Type B pancreatic cell (in vitro differentiated cells): ENCODE measurements around the gene SUSD6. TPM values are rescaled to one million over a fixed set of nuclear protein-coding genes. Genes with fewer than 3 reads are reported as not detected.
"Not testable (repeated sequence)": the region's sequence is repeated elsewhere in the genome, so short reads cannot be mapped to it uniquely, and the experiment has no call there.

ENCODE experiments used
- DNase-seq: peaks from one replicate; pipeline ENCODE4 v3.0.0; 2021; ENCODE audit warnings: mixed read lengths; ENCODE audit not compliant: unreplicated experiment; ENCODE audit errors: extremely low spot score
- H3K27ac Mint-ChIP-seq: 2 replicates; pipeline ENCODE4 v1.8.0; 2021; ENCODE audit warnings: mild to moderate bottlenecking, mixed read lengths
- H3K27me3 Mint-ChIP-seq: 2 replicates; pipeline ENCODE4 v1.8.0; 2021; ENCODE audit warnings: mixed read lengths
- H3K36me3 Mint-ChIP-seq: 2 replicates; pipeline ENCODE4 v1.8.0; 2021; ENCODE audit warnings: mixed read lengths
- H3K4me1 Mint-ChIP-seq: one replicate; pipeline ENCODE4 v1.8.0; 2021; ENCODE audit warnings: mixed read lengths; ENCODE audit not compliant: unreplicated experiment
- H3K4me3 Mint-ChIP-seq: 2 replicates; pipeline ENCODE4 v1.8.0; 2021; ENCODE audit warnings: mild to moderate bottlenecking, mixed read lengths
- H3K9me3 Mint-ChIP-seq: 2 replicates; pipeline ENCODE4 v1.8.0; 2021; ENCODE audit warnings: mixed read lengths
- total RNA-seq: library from RNA; stranded (reverse); gene quantifications from 2 replicates; pipeline ENCODE4 v1.2.1, GENCODE V29; 2021; ENCODE audit warnings: low replicate concordance
- TF ChIP-seq, protein P1 (sequence below): fragments of 200-600 bp; sonication (generic); conservative IDR thresholded peaks from 2 replicates; pipeline ENCODE4 v1.5.0; 2021; ENCODE audit warnings: antibody characterized with exemption, mild to moderate bottlenecking

The SUSD6 gene
- total RNA-seq, 1 donor from 2014 or later = 31.7 TPM

DNA sequence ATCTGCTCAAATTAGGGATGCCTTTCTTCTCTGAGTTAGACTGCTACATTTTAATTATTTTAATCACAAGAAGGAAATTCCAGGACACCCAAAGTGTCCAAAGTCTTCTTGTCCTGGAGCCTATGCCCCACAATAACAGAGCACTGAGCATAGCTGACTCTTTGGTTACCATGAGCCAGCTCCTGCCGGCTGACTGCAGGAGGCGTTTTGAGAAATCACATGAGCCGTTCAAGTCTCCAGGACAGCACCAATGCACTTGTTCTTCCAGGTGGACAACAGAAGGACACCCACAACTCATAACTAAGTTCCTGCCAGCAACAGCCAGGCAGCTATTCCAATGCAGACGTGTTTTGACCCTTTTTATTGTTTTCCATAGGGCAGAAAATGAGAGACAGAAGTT lies 109.5 kb downstream of the SUSD6 start:
- TF ChIP-seq, protein P1, sequence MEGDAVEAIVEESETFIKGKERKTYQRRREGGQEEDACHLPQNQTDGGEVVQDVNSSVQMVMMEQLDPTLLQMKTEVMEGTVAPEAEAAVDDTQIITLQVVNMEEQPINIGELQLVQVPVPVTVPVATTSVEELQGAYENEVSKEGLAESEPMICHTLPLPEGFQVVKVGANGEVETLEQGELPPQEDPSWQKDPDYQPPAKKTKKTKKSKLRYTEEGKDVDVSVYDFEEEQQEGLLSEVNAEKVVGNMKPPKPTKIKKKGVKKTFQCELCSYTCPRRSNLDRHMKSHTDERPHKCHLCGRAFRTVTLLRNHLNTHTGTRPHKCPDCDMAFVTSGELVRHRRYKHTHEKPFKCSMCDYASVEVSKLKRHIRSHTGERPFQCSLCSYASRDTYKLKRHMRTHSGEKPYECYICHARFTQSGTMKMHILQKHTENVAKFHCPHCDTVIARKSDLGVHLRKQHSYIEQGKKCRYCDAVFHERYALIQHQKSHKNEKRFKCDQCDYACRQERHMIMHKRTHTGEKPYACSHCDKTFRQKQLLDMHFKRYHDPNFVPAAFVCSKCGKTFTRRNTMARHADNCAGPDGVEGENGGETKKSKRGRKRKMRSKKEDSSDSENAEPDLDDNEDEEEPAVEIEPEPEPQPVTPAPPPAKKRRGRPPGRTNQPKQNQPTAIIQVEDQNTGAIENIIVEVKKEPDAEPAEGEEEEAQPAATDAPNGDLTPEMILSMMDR = no peak
- H3K9me3 Mint-ChIP-seq = no peaks in the 10 kb centered on the region
- H3K4me1 Mint-ChIP-seq = peaks cover 15% of the 10 kb centered on the region
- no peak overlapping the region for H3K4me3 Mint-ChIP-seq
- DNase-seq = no peak
- H3K36me3 Mint-ChIP-seq = peaks cover 3% of the 10 kb centered on the region
- peaks cover 2% of the 10 kb centered on the region for H3K27me3 Mint-ChIP-seq
- no peak overlapping the region for H3K27ac Mint-ChIP-seq

DNA sequence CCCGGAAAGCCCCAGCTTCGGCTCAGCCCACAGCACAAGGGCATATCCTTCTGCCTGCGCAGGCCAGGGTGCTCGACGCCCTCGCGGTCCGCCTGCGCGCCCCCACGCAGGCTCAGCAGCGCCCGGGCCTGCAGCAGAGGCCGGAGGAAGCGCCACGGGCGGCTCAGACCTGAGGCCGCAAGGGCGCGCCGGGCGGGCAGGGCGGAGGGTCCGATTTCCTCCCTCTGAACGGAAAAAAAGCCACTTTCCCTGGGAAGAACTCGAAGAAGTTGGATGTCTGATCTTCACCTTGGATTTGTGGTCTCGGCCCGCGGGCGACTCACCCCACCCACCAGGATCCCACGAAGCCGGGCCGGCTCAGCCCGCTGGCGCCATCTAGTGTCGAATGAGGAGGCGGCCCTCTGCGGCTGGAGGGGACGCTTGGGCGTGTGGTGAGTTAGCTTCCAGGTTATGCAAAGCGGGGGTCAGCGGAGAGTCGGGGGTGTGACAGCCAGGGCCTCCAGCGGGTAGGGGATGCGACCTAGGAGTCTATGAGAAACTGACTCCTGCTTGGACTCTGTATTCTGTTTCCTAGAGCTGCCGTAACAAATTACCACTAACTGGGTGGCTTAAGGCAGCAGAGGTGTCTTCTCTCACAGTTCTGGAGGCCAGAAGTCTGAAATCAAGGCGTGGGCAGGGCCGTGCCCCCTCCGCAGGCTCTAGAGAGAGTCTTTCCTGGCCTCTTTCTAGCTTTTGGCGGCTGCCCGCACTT lies 115.5 kb downstream of the SUSD6 start:
- DNase-seq = peak; percentile 88
- no peak overlapping the region for H3K27ac Mint-ChIP-seq
- H3K36me3 Mint-ChIP-seq = no peaks in the 10 kb centered on the region
- peaks cover 7% of the 10 kb centered on the region for H3K27me3 Mint-ChIP-seq
- H3K4me3 Mint-ChIP-seq = peak overlapping the region; percentile 78
- TF ChIP-seq, protein P1 = peak; percentile 99
- H3K9me3 Mint-ChIP-seq = no peaks in the 10 kb centered on the region
- H3K4me1 Mint-ChIP-seq = peaks cover 7% of the 10 kb centered on the region

DNA sequence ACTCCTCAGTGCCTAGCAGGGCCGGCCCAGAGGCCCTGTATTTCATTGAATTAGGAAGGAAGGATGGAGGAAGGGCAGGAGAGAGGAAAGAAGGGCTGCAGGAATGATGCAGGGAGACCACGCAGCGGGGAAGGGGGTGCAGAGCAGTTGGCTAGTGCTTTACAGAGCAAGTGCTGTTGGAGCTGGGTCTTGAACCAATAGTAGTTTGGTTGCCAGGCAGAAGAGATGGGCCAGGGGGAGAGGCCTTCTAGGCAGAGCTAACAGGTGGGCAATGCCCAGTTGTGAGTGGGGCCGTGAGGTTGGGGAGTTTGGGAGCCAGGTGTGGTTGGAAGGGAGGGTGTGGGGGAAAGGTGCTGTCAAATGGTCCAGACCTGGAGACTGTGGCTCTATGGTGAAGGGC lies 116.5 kb downstream of the SUSD6 start:
- TF ChIP-seq, protein P1 = no peak
- Mint-ChIP-seq H3K27ac (no peak overlapping the region), H3K36me3 (no peaks in the 10 kb centered on the region), H3K27me3 (peaks cover 7% of the 10 kb centered on the region), H3K4me3 (no peak overlapping the region), H3K4me1 (peaks cover 7% of the 10 kb centered on the region), H3K9me3 (no peaks in the 10 kb centered on the region)
- DNase-seq = no peak

DNA sequence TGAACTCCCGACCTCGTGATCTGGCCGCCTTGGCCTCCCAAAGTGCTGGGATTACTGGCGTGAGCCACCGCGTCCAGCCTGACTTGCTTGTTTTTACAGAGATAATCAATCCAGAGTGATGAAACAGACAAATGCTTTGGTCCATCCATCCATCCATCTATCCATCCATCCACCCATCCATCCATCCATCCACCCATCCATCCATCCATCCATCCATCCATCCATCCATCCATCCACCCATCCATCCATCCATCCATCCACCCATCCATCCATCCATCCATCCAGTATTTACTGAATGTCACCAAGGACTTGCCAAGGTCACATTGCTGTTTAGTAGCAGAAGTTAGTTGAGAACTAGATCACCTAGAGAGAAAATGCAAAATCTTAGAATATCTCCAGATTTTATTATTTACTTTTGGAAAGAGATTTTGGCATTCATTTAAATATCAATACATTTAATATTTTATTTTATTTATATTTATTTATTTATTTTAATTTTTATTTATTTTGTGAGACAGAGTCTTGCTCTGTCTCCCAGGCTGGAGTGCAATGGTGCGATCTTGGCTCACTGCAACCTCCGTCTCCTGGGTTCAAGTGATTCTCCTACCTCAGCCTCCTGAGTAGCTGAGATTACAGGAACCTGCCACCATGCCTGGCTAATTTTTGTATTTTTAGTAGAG lies 120.7 kb downstream of the SUSD6 start:
- not testable (repeated sequence) for H3K4me1 Mint-ChIP-seq, H3K9me3 Mint-ChIP-seq, H3K27me3 Mint-ChIP-seq, H3K36me3 Mint-ChIP-seq, DNase-seq, H3K4me3 Mint-ChIP-seq, H3K27ac Mint-ChIP-seq

DNA sequence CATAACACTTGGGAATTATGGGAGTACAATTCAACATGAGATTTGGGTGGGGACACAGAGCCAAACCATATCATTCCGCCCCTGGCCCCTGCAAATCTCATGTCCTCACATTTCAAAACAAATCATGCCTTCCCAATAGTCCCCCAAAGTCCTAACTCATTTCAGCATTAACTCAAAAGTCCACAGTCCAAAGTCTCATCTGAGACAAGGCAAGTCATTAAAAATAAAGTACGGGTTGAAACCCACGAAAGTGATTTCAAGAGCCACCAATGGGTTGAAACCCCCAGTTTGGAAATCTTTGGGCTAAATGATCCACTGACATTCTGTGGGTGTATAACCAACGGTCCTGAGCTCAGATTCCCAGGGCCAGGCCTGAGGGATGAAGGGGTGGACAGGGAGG lies 125.0 kb downstream of the SUSD6 start:
- not testable (repeated sequence) for H3K4me1 Mint-ChIP-seq, H3K27ac Mint-ChIP-seq, DNase-seq, H3K4me3 Mint-ChIP-seq, H3K27me3 Mint-ChIP-seq, H3K36me3 Mint-ChIP-seq, H3K9me3 Mint-ChIP-seq

DNA sequence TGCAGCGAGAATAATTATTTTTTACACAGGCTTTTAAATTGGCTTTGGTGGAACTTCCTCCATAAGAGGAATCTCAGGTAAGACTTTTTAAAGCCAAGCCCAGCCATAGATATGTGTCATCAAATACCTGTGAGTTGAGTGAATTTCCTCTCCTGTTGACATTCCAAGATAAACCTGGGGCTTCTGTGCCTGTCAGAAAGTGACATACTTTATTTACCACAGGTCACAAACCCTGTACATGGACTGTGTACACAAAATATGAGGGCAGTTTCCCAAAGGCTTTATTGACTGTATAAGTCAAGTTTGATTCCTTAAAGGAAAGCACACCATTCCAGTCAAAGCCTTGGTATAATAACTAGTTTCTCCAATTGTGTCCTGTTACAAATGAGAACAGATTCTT lies 129.7 kb downstream of the SUSD6 start:
- Mint-ChIP-seq H3K36me3 (no peaks in the 10 kb centered on the region), H3K4me3 (no peak overlapping the region), H3K4me1 (peaks cover 4% of the 10 kb centered on the region), H3K9me3 (no peaks in the 10 kb centered on the region), H3K27ac (peak overlapping the region; percentile 97), H3K27me3 (no peaks in the 10 kb centered on the region)
- TF ChIP-seq, protein P1 = no peak
- DNase-seq = no peak
